NCI-H774 (cell line): ENCODE measurements around the gene TBPL2.
"Not testable (repeated sequence)": the region's sequence is repeated elsewhere in the genome, so short reads cannot be mapped to it uniquely, and the experiment has no call there.

Experiments used
- DNase-seq: peaks from one replicate; lab custom pipeline; 2025; lab: John Stamatoyannopoulos, UW

The TBPL2 gene

GRCh38 chr14:55440385-55440784, at the start of gene TBPL2:
TBPL2 (minus strand) TSS chr14:55440616; CDS start chr14:55440449, 167 bp downstream.
- no peak for DNase-seq

GRCh38 chr14:55488204-55488603, 47.8 kb upstream of the TBPL2 start:
- no peak for DNase-seq

- no peak for DNase-seq
Measured at GRCh38 chr14:55482936-55483605, 42.7 kb upstream of the TBPL2 start.

- no peak for DNase-seq
Measured at GRCh38 chr14:55481769-55482168, 41.4 kb upstream of the TBPL2 start.

GRCh38 chr14:55477680-55478079, 37.3 kb upstream of the TBPL2 start:
- DNase-seq = no peak

- DNase-seq = not testable (repeated sequence)
Measured at GRCh38 chr14:55476448-55476847, 36.0 kb upstream of the TBPL2 start.

- DNase-seq = no peak
Measured at GRCh38 chr14:55473786-55474185, 33.4 kb upstream of the TBPL2 start.

GRCh38 chr14:55470025-55470424, 29.6 kb upstream of the TBPL2 start:
- no peak for DNase-seq

GRCh38 chr14:55467307-55467706, 26.9 kb upstream of the TBPL2 start:
- DNase-seq = no peak

GRCh38 chr14:55458800-55459515, 18.5 kb upstream of the TBPL2 start:
- DNase-seq = no peak

GRCh38 chr14:55457496-55457895, 17.1 kb upstream of the TBPL2 start:
- no peak for DNase-seq

GRCh38 chr14:55456411-55456810, 16.0 kb upstream of the TBPL2 start:
- not testable (repeated sequence) for DNase-seq

- DNase-seq = no peak
Measured at GRCh38 chr14:55454264-55455002, 14.0 kb upstream of the TBPL2 start.

GRCh38 chr14:55451950-55452349, 11.5 kb upstream of the TBPL2 start:
- no peak for DNase-seq

GRCh38 chr14:55451398-55451797, 11.0 kb upstream of the TBPL2 start:
- DNase-seq = no peak

GRCh38 chr14:55450987-55451386, 10.6 kb upstream of the TBPL2 start:
- no peak for DNase-seq

- DNase-seq = no peak
Measured at GRCh38 chr14:55450539-55450938, 10.1 kb upstream of the TBPL2 start.

GRCh38 chr14:55450124-55450523, 9.7 kb upstream of the TBPL2 start:
- no peak for DNase-seq

GRCh38 chr14:55449116-55449515, 8.7 kb upstream of the TBPL2 start:
- DNase-seq = no peak

- DNase-seq = no peak
Measured at GRCh38 chr14:55448141-55448614, 7.8 kb upstream of the TBPL2 start.

GRCh38 chr14:55446833-55447232, 6.4 kb upstream of the TBPL2 start:
- DNase-seq = no peak

- peak; percentile 61 for DNase-seq
Measured at GRCh38 chr14:55446127-55446736, 5.8 kb upstream of the TBPL2 start.
